Measurements from ENCODE around the gene PXK. TPM values are rescaled to one million over a fixed set of nuclear protein-coding genes. Genes with fewer than 3 reads are reported as not detected.
A peak's percentile ranks its signal among the peaks of the same experiment; 100 is the strongest.
"Not testable (repeated sequence)": the region's sequence is repeated elsewhere in the genome, so short reads cannot be mapped to it uniquely, and the experiment has no call there.

PXK gene
- total RNA-seq, 1 donor from 2014 or later = 16.1 TPM

GRCh38 chr3:58418227-58418626, 85.5 kb downstream of the PXK start:
- DNase-seq (ENCODE audit: low read depth in 2 of 2) = no peak

- peak in 1 of 2 donors; percentile 30 for DNase-seq (ENCODE audit: low read depth in 2 of 2)
Observed at GRCh38 chr3:58419780-58420507, 87.3 kb downstream of the PXK start.

- no peak for DNase-seq (ENCODE audit: low read depth in 2 of 2)
Observed at GRCh38 chr3:58421004-58421403, 88.3 kb downstream of the PXK start.

- peak; percentile 13 to 14 for DNase-seq (ENCODE audit: low read depth in 2 of 2)
Observed at GRCh38 chr3:58422756-58423325, 90.1 kb downstream of the PXK start.

GRCh38 chr3:58424613-58425012, 91.9 kb downstream of the PXK start:
- DNase-seq (ENCODE audit: low read depth in 2 of 2) = no peak

- DNase-seq (ENCODE audit: low read depth in 2 of 2) = no peak
Observed at GRCh38 chr3:58425782-58426181, 93.1 kb downstream of the PXK start.

GRCh38 chr3:58427661-58428361, 95.1 kb downstream of the PXK start:
- DNase-seq (ENCODE audit: low read depth in 2 of 2) = peak in 1 of 2 donors; percentile 62

- DNase-seq (ENCODE audit: low read depth in 2 of 2) = no peak
Observed at GRCh38 chr3:58429657-58430056, 97.0 kb downstream of the PXK start.

- DNase-seq (ENCODE audit: low read depth in 2 of 2) = no peak
Observed at GRCh38 chr3:58432905-58433304, 100.2 kb downstream of the PXK start.

- peak; percentile 90 to 93 for DNase-seq (ENCODE audit: low read depth in 2 of 2)
Observed at GRCh38 chr3:58433400-58434167, 100.9 kb downstream of the PXK start, which contains the start of gene PDHB. TSS of gene PDHB (minus strand) at chr3:58433832. CDS start at chr3:58433809, 23 bp downstream.

- no peak for DNase-seq (ENCODE audit: low read depth in 2 of 2)
Observed at GRCh38 chr3:58434168-58434504, 101.4 kb downstream of the PXK start.

GRCh38 chr3:58434511-58434910, 101.8 kb downstream of the PXK start:
- DNase-seq (ENCODE audit: low read depth in 2 of 2) = no peak

GRCh38 chr3:58434990-58435389, 102.3 kb downstream of the PXK start:
- peak in 1 of 2 donors; percentile 40 for DNase-seq (ENCODE audit: low read depth in 2 of 2)

GRCh38 chr3:58437276-58437675, 104.6 kb downstream of the PXK start:
- not testable (repeated sequence) for DNase-seq (ENCODE audit: low read depth in 2 of 2)

- DNase-seq (ENCODE audit: low read depth in 2 of 2) = not testable (repeated sequence)
Observed at GRCh38 chr3:58440996-58441355, 108.3 kb downstream of the PXK start.

- DNase-seq (ENCODE audit: low read depth in 2 of 2) = no peak
Observed at GRCh38 chr3:58441514-58442450, 109.1 kb downstream of the PXK start.

- DNase-seq (ENCODE audit: low read depth in 2 of 2) = no peak
Observed at GRCh38 chr3:58452176-58452575, 119.5 kb downstream of the PXK start.

- no peak for DNase-seq (ENCODE audit: low read depth in 2 of 2)
Observed at GRCh38 chr3:58459160-58459559, 126.5 kb downstream of the PXK start.

- DNase-seq (ENCODE audit: low read depth in 2 of 2) = no peak
Observed at GRCh38 chr3:58462829-58463180, 130.1 kb downstream of the PXK start.

GRCh38 chr3:58463181-58463941, 130.7 kb downstream of the PXK start:
- peak; percentile 68 for DNase-seq (ENCODE audit: low read depth in 2 of 2)

Data from lung microvascular endothelial cell (primary cell).